ENCODE data around the gene MARS1. TPM values are rescaled to one million over a fixed set of nuclear protein-coding genes. Genes with fewer than 3 reads are reported as not detected.

Gene MARS1
- 134 to 275 TPM (median 156 TPM) in 5 replicates for total RNA-seq (2022; extraction: Qiagen RNA extraction; ENCODE audit: low read depth)

GRCh38 chr12:57487597-57488401 is at the start of gene MARS1:
Gene MARS1 (plus strand): TSS chr12:57488068. CDS start chr12:57488091, 23 bp downstream.

GRCh38 chr12:57454566-57455373 is 33.1 kb upstream of the MARS1 start, which contains the start of gene INHBE:
Gene INHBE (plus strand): TSS chr12:57455307. CDS start chr12:57455537, 230 bp downstream.

GRCh38 chr12:57459750-57460467 is 28.0 kb upstream of the MARS1 start, which contains the start of gene GLI1:
Gene GLI1 (plus strand): TSS chr12:57459785. CDS start chr12:57463692, 3,907 bp downstream.

GRCh38 chr12:57479376-57480115 is 8.3 kb upstream of the MARS1 start, which contains the start of gene ARHGAP9:
Gene ARHGAP9 (minus strand): TSS chr12:57479866. CDS start chr12:57479406, 460 bp downstream.

GRCh38 chr12:57520053-57520818 is 32.4 kb downstream of the MARS1 start, which contains the start of gene DDIT3:
Gene DDIT3 (minus strand): TSS chr12:57520514. CDS start chr12:57517406, 3,108 bp downstream.

GRCh38 chr12:57522011-57522886 is 34.4 kb downstream of the MARS1 start, which contains the start of gene MBD6:
Gene MBD6 (plus strand): TSS chr12:57522824. CDS start chr12:57524304, 1,480 bp downstream.

GRCh38 chr12:57546438-57547287 is 58.8 kb downstream of the MARS1 start, which contains the start of gene DCTN2:
Gene DCTN2 (minus strand): TSS chr12:57547192. CDS start chr12:57547063, 129 bp downstream.

GRCh38 chr12:57549909-57550640 is 62.2 kb downstream of the MARS1 start, which contains the start of gene KIF5A:
Gene KIF5A (plus strand): TSS chr12:57550044. CDS start chr12:57550272, 228 bp downstream.

Other genes starting within 250 kb of the MARS1 start
- 0.16 to 0.57 TPM (median 0.27 TPM) in 5 replicates for gene STAC3, start 236.9 kb upstream of the MARS1 start, total RNA-seq (2022; extraction: Qiagen RNA extraction; ENCODE audit: low read depth)
- 8.7 to 11.4 TPM (median 10.0 TPM) in 5 replicates for gene R3HDM2, start 57.0 kb upstream of the MARS1 start, total RNA-seq (2022; extraction: Qiagen RNA extraction; ENCODE audit: low read depth)
- gene INHBC, start 53.3 kb upstream of the MARS1 start, total RNA-seq (2022; extraction: Qiagen RNA extraction; ENCODE audit: low read depth): not detected in 5 replicates
- gene INHBE, start 32.8 kb upstream of the MARS1 start, total RNA-seq (2022; extraction: Qiagen RNA extraction; ENCODE audit: low read depth): 0.07 to 0.22 TPM (median 0.15 TPM) in 4 of 5 replicates, not detected in the other
- 9.3 to 13.8 TPM (median 11.2 TPM) in 5 replicates for gene GLI1, start 28.3 kb upstream of the MARS1 start, total RNA-seq (2022; extraction: Qiagen RNA extraction; ENCODE audit: low read depth)
- 0.11 to 0.69 TPM (median 0.43 TPM) in 5 replicates for gene ARHGAP9, start 8.2 kb upstream of the MARS1 start, total RNA-seq (2022; extraction: Qiagen RNA extraction; ENCODE audit: low read depth)
- 26.2 to 39.6 TPM (median 33.3 TPM) in 5 replicates for gene DDIT3, start 32.4 kb downstream of the MARS1 start, total RNA-seq (2022; extraction: Qiagen RNA extraction; ENCODE audit: low read depth)
- gene MBD6, start 34.8 kb downstream of the MARS1 start, total RNA-seq (2022; extraction: Qiagen RNA extraction; ENCODE audit: low read depth): 24.5 to 31.9 TPM (median 28.6 TPM) in 5 replicates
- gene DCTN2, start 59.1 kb downstream of the MARS1 start, total RNA-seq (2022; extraction: Qiagen RNA extraction; ENCODE audit: low read depth): 103 to 160 TPM (median 117 TPM) in 5 replicates
- 0.18 to 0.30 TPM (median 0.21 TPM) in 5 replicates for gene KIF5A, start 62.0 kb downstream of the MARS1 start, total RNA-seq (2022; extraction: Qiagen RNA extraction; ENCODE audit: low read depth)
- 40.0 to 50.3 TPM (median 42.2 TPM) in 5 replicates for gene PIP4K2C, start 103.1 kb downstream of the MARS1 start, total RNA-seq (2022; extraction: Qiagen RNA extraction; ENCODE audit: low read depth)
- 17.1 to 19.8 TPM (median 17.7 TPM) in 5 replicates for gene DTX3, start 116.8 kb downstream of the MARS1 start, total RNA-seq (2022; extraction: Qiagen RNA extraction; ENCODE audit: low read depth)
- 5.6 to 6.9 TPM (median 6.1 TPM) in 5 replicates for gene ARHGEF25, start 123.4 kb downstream of the MARS1 start, total RNA-seq (2022; extraction: Qiagen RNA extraction; ENCODE audit: low read depth)
- gene B4GALNT1, start 145.1 kb downstream of the MARS1 start, total RNA-seq (2022; extraction: Qiagen RNA extraction; ENCODE audit: low read depth): 34.2 to 52.4 TPM (median 46.8 TPM) in 5 replicates
- 112 to 120 TPM (median 115 TPM) in 5 replicates for gene OS9, start 206.1 kb downstream of the MARS1 start, total RNA-seq (2022; extraction: Qiagen RNA extraction; ENCODE audit: low read depth)